Mesendoderm (in vitro differentiated cells): ENCODE data around the gene COL18A1.

Experiments used
- DNase-seq: peaks from one replicate; pipeline ENCODE4 v3.0.0; 2013
- H2AK5ac ChIP-seq: 2 replicates; pipeline ENCODE4 v1.6.1; 2013; ENCODE audit warnings: low read length, inconsistent platforms
- H2BK120ac ChIP-seq: 2 replicates; pipeline ENCODE4 v1.6.1; 2013; ENCODE audit warnings: low read depth, mild to moderate bottlenecking, low read length, moderate library complexity, mixed read lengths
- H2BK15ac ChIP-seq: replicated peaks from 2 replicates; pipeline ENCODE4 v1.6.1; 2013; ENCODE audit warnings: low read depth, mild to moderate bottlenecking, moderate library complexity
- H2BK5ac ChIP-seq: 2 replicates; pipeline ENCODE4 v1.6.1; 2013; ENCODE audit warnings: low read length, inconsistent platforms
- H3K18ac ChIP-seq: 2 replicates; pipeline ENCODE4 v1.6.1; 2013; ENCODE audit warnings: mild to moderate bottlenecking, low read length, mixed read lengths
- H3K23ac ChIP-seq: one replicate; pipeline ENCODE4 v1.6.1; 2013; ENCODE audit warnings: low read length
- H3K27ac ChIP-seq: 2 replicates; pipeline ENCODE4 v1.5.1; 2013; ENCODE audit warnings: low read depth, mild to moderate bottlenecking, inconsistent platforms, low read length, moderate library complexity
- H3K27me3 ChIP-seq: 2 replicates; pipeline ENCODE4 v1.6.1; 2013; ENCODE audit warnings: low read length, control low read depth, mild to moderate bottlenecking, inconsistent platforms; ENCODE audit not compliant: insufficient read depth, poor library complexity
- H3K36me3 ChIP-seq: 2 replicates; pipeline ENCODE4 v1.6.1; 2013; ENCODE audit warnings: low read length, inconsistent platforms; ENCODE audit not compliant: control insufficient read depth, insufficient read depth
- H3K4ac ChIP-seq: one replicate; pipeline ENCODE4 v1.6.1; 2013; ENCODE audit warnings: low read depth, mild to moderate bottlenecking, low read length, moderate library complexity
- H3K4me1 ChIP-seq: 2 replicates; pipeline ENCODE4 v1.6.1; 2013; ENCODE audit warnings: low read depth, low read length, inconsistent platforms; ENCODE audit not compliant: control insufficient read depth
- H3K4me2 ChIP-seq: 2 replicates; pipeline ENCODE4 v1.6.1; 2013; ENCODE audit warnings: low read length
- H3K4me3 ChIP-seq: 2 replicates; pipeline ENCODE4 v1.5.1; 2013; ENCODE audit warnings: mild to moderate bottlenecking, low read length
- H3K56ac ChIP-seq: one replicate; pipeline ENCODE4 v1.6.1; 2013; ENCODE audit warnings: low read length
- H3K79me1 ChIP-seq: 2 replicates; pipeline ENCODE4 v1.6.1; 2013; ENCODE audit warnings: low read length, inconsistent platforms
- H3K79me2 ChIP-seq: 2 replicates; pipeline ENCODE4 v1.6.1; 2013; ENCODE audit warnings: mild to moderate bottlenecking, low read length; ENCODE audit not compliant: control insufficient read depth, insufficient read depth
- H3K9ac ChIP-seq: 2 replicates; pipeline ENCODE4 v1.6.1; 2013; ENCODE audit warnings: low read length, inconsistent platforms
- H4K5ac ChIP-seq: one replicate; pipeline ENCODE4 v1.6.1; 2013; ENCODE audit warnings: low read length
- H4K8ac ChIP-seq: one replicate; pipeline ENCODE4 v1.6.1; 2013; ENCODE audit warnings: low read depth, mild to moderate bottlenecking, control low read depth, low read length, moderate library complexity
- WGBS: extraction: QIAGEN DNeasy Blood & Tissue Kit; methylation state at CpG from one replicate; pipeline ENCODE4 v1.1.7; 2013; ENCODE audit warnings: low lambda C conversion rate, missing lambda C conversion rate; ENCODE audit not compliant: insufficient coverage; ENCODE audit errors: extremely low coverage; 5-methylcytosine and 5-hydroxymethylcytosine counted together

COL18A1 gene

GRCh38 chr21:45424854-45425795 lies 20.2 kb downstream of the COL18A1 start:
- Histone ChIP-seq H3K27ac (no peak overlapping the region), H3K79me2 (peaks cover 83% of the 10 kb centered on the region), H3K18ac (no peak overlapping the region), H3K36me3 (peaks cover 4% of the 10 kb centered on the region), H3K23ac (no peak overlapping the region), H2BK120ac (no peak overlapping the region), H3K27me3 (no peaks in the 10 kb centered on the region), H3K4ac (no peak overlapping the region), H3K4me3 (no peak overlapping the region), H3K79me1 (peaks cover 25% of the 10 kb centered on the region), H3K9ac (no peak overlapping the region), H4K5ac (no peak overlapping the region), H3K56ac (no peak overlapping the region), H4K8ac (no peak overlapping the region), H3K4me2 (no peak overlapping the region), H2BK15ac (no peak overlapping the region), H2AK5ac (no peak overlapping the region), H3K4me1 (peaks cover 2% of the 10 kb centered on the region), H2BK5ac (no peak overlapping the region)
- no CpG with 5 or more reads among the region's 37 CpGs for WGBS
- no peak for DNase-seq

GRCh38 chr21:45427331-45428271 lies 22.6 kb downstream of the COL18A1 start:
- H3K27ac ChIP-seq, result peak overlapping the region; percentile 1
- no peaks in the 10 kb centered on the region for H3K27me3 ChIP-seq
- H3K36me3 ChIP-seq, result peaks cover 2% of the 10 kb centered on the region
- peak; percentile 97 for DNase-seq
- no peak overlapping the region for H2BK15ac ChIP-seq
- no peak overlapping the region for H2BK120ac ChIP-seq
- WGBS, result no CpG with 5 or more reads among the region's 45 CpGs
- H2BK5ac ChIP-seq, result no peak overlapping the region
- H3K9ac ChIP-seq, result peak overlapping the region; percentile 19
- peaks cover 4% of the 10 kb centered on the region for H3K4me1 ChIP-seq
- no peak overlapping the region for H3K23ac ChIP-seq
- no peak overlapping the region for H2AK5ac ChIP-seq
- no peak overlapping the region for H3K18ac ChIP-seq
- no peak overlapping the region for H3K4ac ChIP-seq
- peaks cover 18% of the 10 kb centered on the region for H3K79me1 ChIP-seq
- H4K5ac ChIP-seq, result no peak overlapping the region
- peaks cover 78% of the 10 kb centered on the region for H3K79me2 ChIP-seq
- peak overlapping the region; percentile 73 for H3K56ac ChIP-seq
- no peak overlapping the region for H3K4me2 ChIP-seq
- H4K8ac ChIP-seq, result no peak overlapping the region
- H3K4me3 ChIP-seq, result no peak overlapping the region

- H3K4me1 ChIP-seq, result peaks cover 4% of the 10 kb centered on the region
- H3K4ac ChIP-seq, result no peak overlapping the region
Measured at GRCh38 chr21:45428534-45428933, 23.6 kb downstream of the COL18A1 start.

GRCh38 chr21:45429221-45430175 lies 24.5 kb downstream of the COL18A1 start:
- H4K5ac ChIP-seq, result no peak overlapping the region
- no peak overlapping the region for H2BK120ac ChIP-seq
- peaks cover 2% of the 10 kb centered on the region for H3K36me3 ChIP-seq
- no peak overlapping the region for H3K18ac ChIP-seq
- peaks cover 4% of the 10 kb centered on the region for H3K4me1 ChIP-seq
- H4K8ac ChIP-seq, result no peak overlapping the region
- no peak overlapping the region for H3K4me2 ChIP-seq
- H3K79me1 ChIP-seq, result peaks cover 16% of the 10 kb centered on the region
- H3K56ac ChIP-seq, result peak overlapping the region; percentile 42
- no peak overlapping the region for H3K27ac ChIP-seq
- H2BK5ac ChIP-seq, result no peak overlapping the region
- peak overlapping the region; percentile 66 for H3K23ac ChIP-seq
- H3K79me2 ChIP-seq, result peaks cover 82% of the 10 kb centered on the region
- no peak overlapping the region for H3K9ac ChIP-seq
- H3K27me3 ChIP-seq, result no peaks in the 10 kb centered on the region
- H3K4me3 ChIP-seq, result no peak overlapping the region
- H2AK5ac ChIP-seq, result peak overlapping the region; percentile 24
- no peak for DNase-seq
- no peak overlapping the region for H3K4ac ChIP-seq
- H2BK15ac ChIP-seq, result no peak overlapping the region
- whole genome bisulfite sequencing, result no CpG with 5 or more reads among the region's 32 CpGs

More at GRCh38 chr21:45428534-45428933, 23.6 kb downstream of the COL18A1 start:
- Histone ChIP-seq H4K5ac (no peak overlapping the region), H4K8ac (no peak overlapping the region), H2BK15ac (no peak overlapping the region), H3K27ac (no peak overlapping the region), H3K56ac (no peak overlapping the region), H3K4me2 (no peak overlapping the region), H3K18ac (no peak overlapping the region), H3K79me2 (peaks cover 82% of the 10 kb centered on the region), H3K79me1 (peaks cover 15% of the 10 kb centered on the region), H3K27me3 (no peaks in the 10 kb centered on the region), H3K4me3 (no peak overlapping the region), H3K36me3 (peaks cover 2% of the 10 kb centered on the region), H3K23ac (no peak overlapping the region), H2BK120ac (no peak overlapping the region), H2BK5ac (no peak overlapping the region), H3K9ac (no peak overlapping the region), H2AK5ac (no peak overlapping the region)
- WGBS, result no CpG with 5 or more reads among the region's 18 CpGs
- DNase-seq, result no peak
